ENCODE measurements around the gene PDCD2L. TPM values are rescaled to one million over a fixed set of nuclear protein-coding genes. Genes with fewer than 3 reads are reported as not detected.

Gene PDCD2L
- total and polyA plus RNA-seq, 4 donors = 5.6 to 12.3 (median 6.0) TPM

DNA sequence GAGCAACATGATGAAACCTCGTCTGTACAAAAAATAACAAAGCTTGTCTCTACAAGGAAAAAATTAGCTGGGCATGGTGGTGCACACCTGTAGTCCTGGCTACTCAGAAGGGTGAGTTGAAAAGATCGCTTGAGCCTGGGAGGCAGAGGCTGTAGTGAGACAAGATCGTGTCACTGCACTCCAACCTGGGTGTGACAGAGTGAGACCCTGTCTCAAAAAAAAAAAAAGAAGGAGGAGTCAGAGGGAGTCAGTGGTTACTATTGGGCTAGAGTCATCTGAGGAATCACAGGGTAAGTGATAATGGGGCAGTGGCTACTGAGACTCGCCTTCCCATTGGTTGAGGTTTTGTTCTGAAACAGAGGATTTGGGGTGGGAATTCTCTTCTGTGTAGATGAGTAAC, 41.1 kb upstream of the PDCD2L start:
- H3K9me3 ChIP-seq (ENCODE audit: control insufficient read depth, low read length) = no peaks in the 10 kb centered on the region
- H3K4me1 ChIP-seq (ENCODE audit: control insufficient read depth in 1 of 2, insufficient read depth in 2 of 2, low read length in 2 of 2) = peaks cover 0 to 2% of the 10 kb centered on the region in 2 donors
- no peak for ATAC-seq (ENCODE audit: low FRiP score)
- intact Hi-C loops (cut with DNase I) = no loop called here
- WGBS, 2 donors = 78 to 79% methylated on average over 4 of the region's 4 CpGs
- no peak overlapping the region for H3K4me3 ChIP-seq (ENCODE audit: low read length in 2 of 2)
- H3K36me3 ChIP-seq (ENCODE audit: control insufficient read depth in 1 of 2, insufficient read depth in 2 of 2, low read length in 1 of 2) = no peaks in the 10 kb centered on the region
- no peak for DNase-seq
- H3K27ac ChIP-seq (ENCODE audit: low read depth in 1 of 2, low read length in 2 of 2) = no peak overlapping the region
- no peaks in the 10 kb centered on the region for H3K27me3 ChIP-seq (ENCODE audit: control insufficient read depth in 1 of 2, insufficient read depth in 2 of 2, low read length in 1 of 2)

DNA sequence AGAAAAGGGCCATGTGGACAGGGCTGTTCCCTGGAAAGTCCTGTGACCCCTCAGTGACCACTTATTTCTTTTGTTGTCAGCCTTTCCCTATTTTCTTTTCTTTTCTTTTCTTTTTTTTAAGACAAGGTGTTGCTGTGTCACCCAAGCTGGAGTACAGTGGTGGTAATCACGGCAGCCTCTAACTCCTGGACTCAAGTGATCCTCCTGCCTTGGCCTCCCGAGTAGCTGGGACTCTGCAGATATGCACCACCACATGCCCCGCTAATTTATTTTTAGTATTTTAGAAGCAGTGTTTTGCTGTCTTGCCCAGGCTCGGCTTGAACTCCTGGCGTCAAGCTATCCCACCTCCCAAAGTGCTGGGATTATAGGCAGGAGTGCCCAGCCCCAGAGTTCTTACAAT, 40.3 kb upstream of the PDCD2L start:
- Histone ChIP-seq H3K27me3 (ENCODE audit: control insufficient read depth in 1 of 2, insufficient read depth in 2 of 2, low read length in 1 of 2) (no peaks in the 10 kb centered on the region), H3K4me3 (ENCODE audit: low read length in 2 of 2) (no peak overlapping the region), H3K4me1 (ENCODE audit: control insufficient read depth in 1 of 2, insufficient read depth in 2 of 2, low read length in 2 of 2) (peaks cover 0 to 2% of the 10 kb centered on the region in 2 donors), H3K36me3 (ENCODE audit: control insufficient read depth in 1 of 2, insufficient read depth in 2 of 2, low read length in 1 of 2) (no peaks in the 10 kb centered on the region), H3K27ac (ENCODE audit: low read depth in 1 of 2, low read length in 2 of 2) (no peak overlapping the region), H3K9me3 (ENCODE audit: control insufficient read depth, low read length) (no peaks in the 10 kb centered on the region)
- DNase-seq (no peak), ATAC-seq (ENCODE audit: low FRiP score) (no peak)
- intact Hi-C loops (cut with DNase I) = loop anchor here in 1 of 2 donors (2.0 kb wide), 1 partner anchor 137 kb away; no protein-coding TSS in a partner anchor
- WGBS, 2 donors = 93 to 94% methylated on average over 5 of the region's 5 CpGs

DNA sequence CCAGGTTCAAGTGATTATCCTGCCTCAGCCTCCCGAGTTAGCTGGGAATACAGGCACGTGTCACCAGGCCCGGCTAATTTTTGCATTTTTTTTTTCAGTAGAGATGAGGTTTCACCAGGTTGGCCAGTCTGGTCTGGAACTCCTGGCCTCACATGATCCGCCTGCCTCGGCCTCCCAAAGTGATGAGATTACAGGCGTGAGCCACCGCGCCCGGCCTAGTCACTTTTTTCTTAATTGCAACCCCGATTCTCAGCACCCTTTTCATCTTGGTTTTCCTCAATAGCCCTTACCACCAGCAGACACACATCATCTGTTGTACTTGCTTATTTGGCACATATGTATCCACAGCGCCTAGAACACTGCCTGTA, 39.8 kb upstream of the PDCD2L start:
- peak overlapping the region in 1 of 2 donors; percentile 95 for H3K4me3 ChIP-seq (ENCODE audit: low read length in 2 of 2)
- DNase-seq = no peak
- H3K9me3 ChIP-seq (ENCODE audit: control insufficient read depth, low read length) = no peaks in the 10 kb centered on the region
- peaks cover 0 to 2% of the 10 kb centered on the region in 2 donors for H3K4me1 ChIP-seq (ENCODE audit: control insufficient read depth in 1 of 2, insufficient read depth in 2 of 2, low read length in 2 of 2)
- H3K27ac ChIP-seq (ENCODE audit: low read depth in 1 of 2, low read length in 2 of 2) = no peak overlapping the region
- no peaks in the 10 kb centered on the region for H3K36me3 ChIP-seq (ENCODE audit: control insufficient read depth in 1 of 2, insufficient read depth in 2 of 2, low read length in 1 of 2)
- no peaks in the 10 kb centered on the region for H3K27me3 ChIP-seq (ENCODE audit: control insufficient read depth in 1 of 2, insufficient read depth in 2 of 2, low read length in 1 of 2)
- 62 to 63% methylated on average over 11 of the region's 11 CpGs for WGBS, 2 donors
- no peak for ATAC-seq (ENCODE audit: low FRiP score)
- intact Hi-C loops (cut with DNase I) = loop anchor here in 1 of 2 donors (2.0 kb wide), 1 partner anchor 136 kb away; no protein-coding TSS in a partner anchor

GRCh38 chr19:34364830-34365462, 39.3 kb upstream of the PDCD2L start, which contains the start of gene GPI:
TSS of gene GPI (plus strand) at chr19:34365196. CDS start at chr19:34365267, 71 bp downstream.
- peak; percentile 76 to 87 for DNase-seq
- H3K27ac ChIP-seq (ENCODE audit: low read depth in 1 of 2, low read length in 2 of 2) = no peak within 1 kb of the TSS

DNA sequence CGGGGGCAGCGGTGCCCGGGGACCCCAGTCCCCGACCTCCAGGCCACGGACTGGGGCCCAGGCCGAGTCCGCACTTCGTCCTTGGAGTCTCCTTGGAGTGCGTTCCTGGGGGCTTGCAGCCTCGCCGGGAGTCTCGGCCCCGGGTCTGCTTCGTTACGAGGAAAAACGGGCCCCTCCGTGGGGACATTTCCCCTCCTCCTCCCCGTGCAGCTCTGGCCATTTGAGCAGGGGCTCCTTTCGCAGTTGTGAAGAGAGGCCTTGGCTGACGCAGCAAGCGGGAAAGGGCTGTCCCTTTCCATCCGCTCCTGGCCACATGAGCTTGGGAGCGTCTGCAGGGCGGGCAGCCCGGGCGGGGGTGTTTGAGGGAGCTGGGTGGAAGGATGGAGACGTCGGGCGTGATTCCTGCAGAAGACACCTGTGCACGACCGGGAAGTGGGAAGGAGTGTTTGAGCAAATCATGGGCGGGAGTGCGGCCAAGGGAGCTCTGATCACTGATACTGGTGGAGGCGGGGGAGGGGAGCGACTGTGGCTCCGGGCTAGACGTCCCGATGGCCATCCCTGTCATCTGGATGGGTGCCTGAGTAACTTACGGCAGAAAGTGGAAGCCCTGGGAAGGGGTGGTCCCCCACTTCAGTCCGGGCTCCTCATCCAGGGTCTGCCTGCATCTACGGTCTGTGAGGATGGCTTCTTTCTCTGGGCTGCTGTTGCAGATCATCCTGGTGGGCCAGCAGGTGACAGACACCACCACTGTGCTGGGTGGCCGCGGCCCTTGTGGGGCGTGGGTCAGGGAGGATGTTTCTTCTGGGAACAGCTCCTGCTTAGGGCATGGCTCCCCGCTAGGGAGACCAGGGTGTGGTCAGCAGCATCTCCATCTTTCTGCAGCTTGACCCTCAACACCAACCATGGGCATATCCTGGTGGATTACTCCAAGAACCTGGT, 38.5 kb upstream of the PDCD2L start:
- Histone ChIP-seq H3K4me3 (ENCODE audit: low read length in 2 of 2) (peak overlapping the region; percentile 36 to 95), H3K27ac (ENCODE audit: low read depth in 1 of 2, low read length in 2 of 2) (no peak overlapping the region), H3K36me3 (ENCODE audit: control insufficient read depth in 1 of 2, insufficient read depth in 2 of 2, low read length in 1 of 2) (peaks cover 0 to 6% of the 10 kb centered on the region in 2 donors), H3K27me3 (ENCODE audit: control insufficient read depth in 1 of 2, insufficient read depth in 2 of 2, low read length in 1 of 2) (no peaks in the 10 kb centered on the region), H3K4me1 (ENCODE audit: control insufficient read depth in 1 of 2, insufficient read depth in 2 of 2, low read length in 2 of 2) (peaks cover 0 to 2% of the 10 kb centered on the region in 2 donors), H3K9me3 (ENCODE audit: control insufficient read depth, low read length) (no peaks in the 10 kb centered on the region)
- intact Hi-C loops (cut with DNase I) = loop anchor here (2.0 to 5.0 kb wide), 2 partner anchors 135 to 137 kb away; no protein-coding TSS in a partner anchor
- ATAC-seq (ENCODE audit: low FRiP score) (peak; percentile 44), DNase-seq (peak; percentile 66 to 85)
- 6% methylated on average over 45 of the region's 45 CpGs for WGBS, 2 donors

More at GRCh38 chr19:34364830-34365462, 39.3 kb upstream of the PDCD2L start, which contains the start of gene GPI:
- Histone ChIP-seq H3K9me3 (ENCODE audit: control insufficient read depth, low read length) (no peaks in the 10 kb centered on the region), H3K4me1 (ENCODE audit: control insufficient read depth in 1 of 2, insufficient read depth in 2 of 2, low read length in 2 of 2) (peaks cover 0 to 2% of the 10 kb centered on the region in 2 donors), H3K4me3 (ENCODE audit: low read length in 2 of 2) (peak within 1 kb of the TSS; percentile 36 to 95), H3K36me3 (ENCODE audit: control insufficient read depth in 1 of 2, insufficient read depth in 2 of 2, low read length in 1 of 2) (peaks cover 0 to 3% of the 10 kb centered on the region in 2 donors), H3K27me3 (ENCODE audit: control insufficient read depth in 1 of 2, insufficient read depth in 2 of 2, low read length in 1 of 2) (no peaks in the 10 kb centered on the region)
- ATAC-seq (ENCODE audit: low FRiP score) = peak; percentile 84
- WGBS, 2 donors = 0% methylated on average over 28 to 67 of the region's 67 CpGs
- intact Hi-C loops (cut with DNase I) = loop anchor here (2.0 to 5.0 kb wide), 2 partner anchors 136 to 137 kb away; no protein-coding TSS in a partner anchor

DNA sequence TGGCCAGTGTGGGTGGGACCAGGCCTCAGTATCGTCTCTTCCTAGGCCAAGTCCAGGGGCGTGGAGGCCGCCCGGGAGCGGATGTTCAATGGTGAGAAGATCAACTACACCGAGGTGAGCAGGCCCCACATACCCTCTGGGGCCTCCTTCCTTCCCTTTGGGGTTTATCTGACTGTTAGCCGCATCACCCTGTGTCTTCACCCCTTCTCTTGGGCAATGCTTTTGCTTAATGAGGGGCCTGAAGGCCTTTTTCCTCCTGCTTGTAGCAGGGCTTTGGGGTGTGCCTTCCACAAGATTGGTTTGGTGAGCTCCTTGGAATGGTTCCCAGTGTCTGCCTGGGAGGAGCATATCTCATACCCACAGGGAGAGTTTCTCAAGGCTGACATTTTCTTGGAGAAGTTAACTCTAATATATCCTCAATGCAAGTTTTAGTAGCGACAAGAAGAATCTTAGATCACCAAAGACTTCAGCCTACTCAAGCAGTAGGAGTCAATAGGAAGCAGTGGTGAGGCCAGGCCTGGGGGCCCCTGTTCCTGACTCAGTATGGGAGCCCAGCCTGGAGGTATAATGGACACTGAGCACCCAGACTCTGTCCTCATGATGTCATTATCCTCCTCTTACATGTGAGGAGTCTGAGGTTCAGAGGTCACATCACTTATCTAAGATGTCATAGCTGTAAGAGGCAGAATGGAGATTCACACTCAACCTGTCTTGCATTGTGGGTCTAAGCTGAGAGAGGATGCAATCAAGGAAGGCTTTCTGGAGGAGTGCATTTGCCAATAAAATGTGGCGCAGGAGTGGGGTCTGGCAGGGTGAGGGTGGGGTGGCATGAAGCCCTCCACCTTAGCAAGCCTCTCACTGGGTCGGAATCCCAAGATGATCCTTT, 37.2 kb upstream of the PDCD2L start:
- Histone ChIP-seq H3K4me1 (ENCODE audit: control insufficient read depth in 1 of 2, insufficient read depth in 2 of 2, low read length in 2 of 2) (peaks cover 0 to 2% of the 10 kb centered on the region in 2 donors), H3K27ac (ENCODE audit: low read depth in 1 of 2, low read length in 2 of 2) (no peak overlapping the region), H3K9me3 (ENCODE audit: control insufficient read depth, low read length) (no peaks in the 10 kb centered on the region), H3K4me3 (ENCODE audit: low read length in 2 of 2) (no peak overlapping the region), H3K36me3 (ENCODE audit: control insufficient read depth in 1 of 2, insufficient read depth in 2 of 2, low read length in 1 of 2) (peaks cover 0 to 6% of the 10 kb centered on the region in 2 donors), H3K27me3 (ENCODE audit: control insufficient read depth in 1 of 2, insufficient read depth in 2 of 2, low read length in 1 of 2) (no peaks in the 10 kb centered on the region)
- intact Hi-C loops (cut with DNase I) = loop anchor here in 1 of 2 donors (5.0 kb wide), 1 partner anchor 135 kb away; no protein-coding TSS in a partner anchor
- WGBS, 2 donors = 83 to 89% methylated on average over 10 of the region's 10 CpGs
- DNase-seq (no peak), ATAC-seq (ENCODE audit: low FRiP score) (no peak)

DNA sequence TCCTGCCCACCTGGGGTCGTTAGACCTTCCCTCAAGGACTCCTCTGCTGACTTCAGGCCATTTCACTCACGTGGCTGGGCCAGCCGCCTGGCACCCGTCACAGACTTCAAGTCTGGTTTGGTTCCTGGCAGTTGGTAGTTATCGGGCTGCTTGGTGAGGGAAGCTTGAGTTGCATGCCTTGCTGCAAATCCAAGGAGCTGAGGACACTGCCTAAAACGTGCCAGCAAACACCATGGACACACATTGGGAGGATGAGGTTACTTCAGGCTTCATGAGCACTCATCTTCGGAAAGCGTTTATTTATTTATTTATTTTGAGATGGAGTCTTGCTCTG, 36.6 kb upstream of the PDCD2L start:
- H3K9me3 ChIP-seq (ENCODE audit: control insufficient read depth, low read length) = no peaks in the 10 kb centered on the region
- no peak for ATAC-seq (ENCODE audit: low FRiP score)
- peaks cover 0 to 6% of the 10 kb centered on the region in 2 donors for H3K36me3 ChIP-seq (ENCODE audit: control insufficient read depth in 1 of 2, insufficient read depth in 2 of 2, low read length in 1 of 2)
- H3K4me1 ChIP-seq (ENCODE audit: control insufficient read depth in 1 of 2, insufficient read depth in 2 of 2, low read length in 2 of 2) = peaks cover 0 to 2% of the 10 kb centered on the region in 2 donors
- no peak overlapping the region for H3K27ac ChIP-seq (ENCODE audit: low read depth in 1 of 2, low read length in 2 of 2)
- no peak overlapping the region for H3K4me3 ChIP-seq (ENCODE audit: low read length in 2 of 2)
- intact Hi-C loops (cut with DNase I) = loop anchor here in 1 of 2 donors (5.0 kb wide), 1 partner anchor 135 kb away; no protein-coding TSS in a partner anchor
- no peak for DNase-seq
- no peaks in the 10 kb centered on the region for H3K27me3 ChIP-seq (ENCODE audit: control insufficient read depth in 1 of 2, insufficient read depth in 2 of 2, low read length in 1 of 2)
- WGBS, 2 donors = 71 to 74% methylated on average over 8 of the region's 8 CpGs

- peaks cover 0 to 2% of the 10 kb centered on the region in 2 donors for H3K4me1 ChIP-seq (ENCODE audit: control insufficient read depth in 1 of 2, insufficient read depth in 2 of 2, low read length in 2 of 2)
- peaks cover 0 to 6% of the 10 kb centered on the region in 2 donors for H3K36me3 ChIP-seq (ENCODE audit: control insufficient read depth in 1 of 2, insufficient read depth in 2 of 2, low read length in 1 of 2)
- no peak overlapping the region for H3K4me3 ChIP-seq (ENCODE audit: low read length in 2 of 2)
- no peaks in the 10 kb centered on the region for H3K27me3 ChIP-seq (ENCODE audit: control insufficient read depth in 1 of 2, insufficient read depth in 2 of 2, low read length in 1 of 2)
- DNase-seq (no peak), ATAC-seq (ENCODE audit: low FRiP score) (no peak)
- WGBS, 2 donors = 81 to 82% methylated on average over 10 of the region's 10 CpGs
- no peak overlapping the region for H3K27ac ChIP-seq (ENCODE audit: low read depth in 1 of 2, low read length in 2 of 2)
- intact Hi-C loops (cut with DNase I) = loop anchor here in 1 of 2 donors (5.0 kb wide), 1 partner anchor 134 kb away; no protein-coding TSS in a partner anchor
- H3K9me3 ChIP-seq (ENCODE audit: control insufficient read depth, low read length) = no peaks in the 10 kb centered on the region
Measured at GRCh38 chr19:34368338-34368737, 35.9 kb upstream of the PDCD2L start.

Data from aorta (tissue), 5 donors.